ENCODE data around the gene TAF1B. TPM values are rescaled to one million over a fixed set of nuclear protein-coding genes. Genes with fewer than 3 reads are reported as not detected.

The TAF1B gene
- total RNA-seq, 1 donor, result 4.8 TPM

GRCh38 chr2:9981655-9982054 is 138.4 kb downstream of the TAF1B start:
- no peak for DNase-seq (ENCODE audit: low read depth in 2 of 3, low spot score in 2 of 3)

GRCh38 chr2:9982248-9982647 is 139.0 kb downstream of the TAF1B start:
- no peak for DNase-seq (ENCODE audit: low read depth in 2 of 3, low spot score in 2 of 3)

- no peak for DNase-seq (ENCODE audit: low read depth in 2 of 3, low spot score in 2 of 3)
Observed at GRCh38 chr2:9982891-9983290, 139.6 kb downstream of the TAF1B start.

GRCh38 chr2:9983401-9984216 is 140.3 kb downstream of the TAF1B start:
- DNase-seq (ENCODE audit: low read depth in 2 of 3, low spot score in 2 of 3), result no peak

Other genes starting within 250 kb of the TAF1B start
- 90.8 TPM for gene YWHAQ, start 212.5 kb upstream of the TAF1B start, total RNA-seq
- 0.54 TPM for gene GRHL1, start 108.2 kb downstream of the TAF1B start, total RNA-seq
- gene KLF11, start 200.1 kb downstream of the TAF1B start, total RNA-seq, result 13.5 TPM
- not detected for gene CYS1, start 236.9 kb downstream of the TAF1B start, total RNA-seq

Measured in hematopoietic multipotent progenitor cell (in vitro differentiated cells).